NCI-H2081 treated with DMSO at 0.1 percent for 48 hours (cell line): Measurements from ENCODE around the gene CISD3.
A peak's percentile ranks its signal among the peaks of the same experiment; 100 is the strongest.

Experiments
- DNase-seq: peaks from one replicate; lab custom pipeline; 2025; lab: John Stamatoyannopoulos, UW

The CISD3 gene

GRCh38 chr17:38729886-38730525 lies at the start of gene CISD3:
CISD3 (plus strand) TSS chr17:38730341; CDS start chr17:38730359, 18 bp downstream.
- no peak for DNase-seq

- no peak for DNase-seq
Measured at GRCh38 chr17:38681096-38681495, 49.0 kb upstream of the CISD3 start.

GRCh38 chr17:38685491-38685890 lies 44.6 kb upstream of the CISD3 start:
- DNase-seq: no peak

- DNase-seq: no peak
Measured at GRCh38 chr17:38687286-38687685, 42.9 kb upstream of the CISD3 start.

- DNase-seq: no peak
Measured at GRCh38 chr17:38690386-38690785, 39.8 kb upstream of the CISD3 start.

- DNase-seq: no peak
Measured at GRCh38 chr17:38691154-38691553, 39.0 kb upstream of the CISD3 start.

GRCh38 chr17:38693700-38694329 lies 36.3 kb upstream of the CISD3 start:
- no peak for DNase-seq

- no peak for DNase-seq
Measured at GRCh38 chr17:38697061-38697820, 32.9 kb upstream of the CISD3 start.

- no peak for DNase-seq
Measured at GRCh38 chr17:38698760-38699159, 31.4 kb upstream of the CISD3 start.

GRCh38 chr17:38701504-38702165 lies 28.5 kb upstream of the CISD3 start:
- no peak for DNase-seq

GRCh38 chr17:38702166-38702915 lies 27.8 kb upstream of the CISD3 start:
- DNase-seq: peak; percentile 15

- no peak for DNase-seq
Measured at GRCh38 chr17:38702916-38703741, 27.0 kb upstream of the CISD3 start.

- peak; percentile 90 for DNase-seq
Measured at GRCh38 chr17:38703742-38704605, 26.2 kb upstream of the CISD3 start.

GRCh38 chr17:38704606-38705522 lies 25.3 kb upstream of the CISD3 start, which contains the start of gene MLLT6:
MLLT6 (plus strand) TSS chr17:38705273; CDS start chr17:38705633, 360 bp downstream.
- peak; percentile 61 for DNase-seq

GRCh38 chr17:38705523-38705802 lies 24.7 kb upstream of the CISD3 start:
- DNase-seq: no peak

- DNase-seq: no peak
Measured at GRCh38 chr17:38705803-38706504, 24.2 kb upstream of the CISD3 start.

- DNase-seq: no peak
Measured at GRCh38 chr17:38706505-38707216, 23.5 kb upstream of the CISD3 start.
